ENCODE measurements around the gene PABPN1L.

PABPN1L gene

DNA sequence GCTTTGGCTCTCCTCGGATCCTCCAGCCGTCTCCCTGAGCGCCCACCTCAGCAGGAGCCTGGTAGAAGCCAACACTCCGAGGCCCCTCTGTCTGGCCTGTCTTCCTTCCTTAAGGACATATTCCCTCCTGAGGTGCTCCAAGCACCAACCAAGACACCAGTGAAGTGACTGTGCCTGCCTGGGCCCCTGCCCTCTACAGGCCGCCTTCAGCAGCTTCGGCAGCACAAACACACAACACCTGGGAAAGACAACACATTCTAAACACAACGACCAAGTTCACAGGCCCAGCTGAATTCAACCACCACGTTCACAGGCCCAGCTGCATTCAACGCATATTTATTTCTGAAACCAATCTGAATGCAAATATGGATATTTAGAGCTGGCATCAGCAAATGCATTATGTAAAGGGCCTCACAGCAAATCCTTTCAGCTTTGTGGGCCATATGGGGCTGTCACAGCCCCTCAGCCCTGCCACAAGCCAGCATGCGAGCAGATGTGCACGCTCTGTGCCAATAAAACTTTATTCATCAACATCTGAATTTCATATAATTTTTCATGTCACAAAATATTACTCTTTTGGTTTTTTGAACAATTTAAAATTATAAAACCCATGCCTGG, 21.9 kb downstream of the PABPN1L start:
- DNase-seq = no peak

DNA sequence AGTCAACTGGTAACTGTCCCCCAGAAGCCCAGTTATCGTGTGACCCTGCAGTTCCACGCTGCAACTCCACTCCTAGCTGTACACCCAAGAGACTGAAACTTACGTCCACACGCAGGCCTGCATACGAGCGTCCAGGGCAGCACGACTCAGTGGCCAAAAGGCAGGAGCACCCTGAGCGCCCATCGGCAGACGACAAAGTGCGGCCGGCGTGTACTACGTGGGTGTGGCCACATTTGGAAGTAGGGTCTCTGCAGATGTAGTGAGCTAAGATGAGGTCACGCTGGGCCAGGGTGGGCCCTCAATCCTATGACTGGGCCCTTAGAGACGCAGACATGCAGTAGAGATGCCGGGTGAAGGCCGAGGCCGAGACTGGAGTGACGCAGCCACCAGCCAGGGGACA, 23.2 kb downstream of the PABPN1L start:
- no peak for DNase-seq

DNA sequence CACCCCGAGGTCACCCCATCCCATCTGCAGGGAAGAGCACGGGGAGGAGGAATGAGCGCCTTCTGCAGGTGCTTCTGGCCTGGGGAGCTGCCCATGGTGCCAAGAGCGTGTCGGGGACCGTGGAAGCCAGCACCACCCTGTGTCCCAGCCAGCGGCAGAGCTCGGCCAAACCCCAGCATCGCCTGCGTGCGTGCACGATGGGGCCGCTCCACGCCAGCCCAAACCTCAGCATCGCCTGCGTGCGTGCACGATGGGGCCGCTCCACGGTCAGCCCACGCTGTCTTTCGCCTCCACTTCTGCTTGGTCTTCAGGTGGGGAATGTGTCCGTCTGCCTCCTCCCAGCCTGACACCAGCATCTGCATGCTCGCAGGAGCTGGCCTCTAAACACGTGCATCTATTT, 23.7 kb downstream of the PABPN1L start:
- DNase-seq = no peak

DNA sequence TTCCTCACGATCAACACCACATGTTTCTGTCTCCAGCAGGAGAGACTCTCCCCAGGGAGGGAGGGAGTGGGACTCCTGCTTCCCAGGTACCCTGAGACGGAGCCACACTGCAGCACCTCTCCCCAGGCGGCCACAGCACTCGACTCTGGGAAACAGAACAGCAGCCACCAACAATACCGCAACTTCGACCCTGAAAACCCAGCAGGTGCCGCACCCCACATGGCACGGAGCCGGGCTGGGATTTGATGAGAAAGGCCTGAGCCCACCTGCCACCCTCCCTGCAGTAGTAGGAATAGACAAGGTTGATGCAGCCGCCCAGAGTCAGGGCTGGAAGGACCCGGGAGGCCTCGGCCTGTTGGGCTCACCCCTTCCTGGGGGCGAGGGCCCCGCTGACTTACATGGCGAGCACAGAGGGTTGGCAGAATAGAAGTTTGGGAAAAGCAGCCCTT, 24.1 kb downstream of the PABPN1L start:
- no peak for DNase-seq

DNA sequence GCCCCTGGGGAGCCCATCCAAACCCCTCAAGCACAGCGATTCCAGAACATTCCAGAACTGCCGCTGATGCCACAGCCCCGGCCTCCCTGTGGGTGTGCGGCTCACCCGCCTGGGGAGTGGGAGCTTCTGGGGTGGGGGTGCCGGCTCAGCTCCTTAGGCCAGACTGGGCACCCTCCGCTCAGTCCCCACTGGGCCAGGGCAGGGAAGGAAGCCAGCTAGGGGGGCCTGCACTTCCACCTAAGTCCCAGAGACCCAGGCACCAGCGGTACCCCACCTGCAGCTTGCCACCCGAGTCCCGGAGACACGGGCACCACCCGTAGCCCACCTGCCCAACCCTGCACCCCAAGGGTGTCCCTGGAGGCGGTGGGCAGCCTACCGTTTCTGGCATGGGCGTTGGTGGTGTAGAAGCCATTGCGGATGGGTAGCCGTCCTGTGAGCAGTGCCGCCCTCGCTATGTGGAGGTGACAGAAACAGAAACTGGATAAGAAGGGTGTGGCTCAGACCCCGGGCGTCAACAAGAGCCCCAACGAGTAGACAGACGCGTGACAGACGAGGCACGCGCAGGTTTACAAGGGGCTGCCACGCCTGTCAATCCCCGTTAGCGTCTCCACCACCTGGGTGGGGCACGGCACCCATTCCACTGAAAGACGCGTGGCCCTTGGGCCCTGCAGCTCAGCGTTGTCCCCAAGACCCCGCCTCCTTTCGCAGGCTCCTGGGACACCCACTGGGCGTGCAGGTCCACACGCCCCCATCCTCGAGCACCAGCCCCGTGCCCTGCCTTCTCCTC, 24.7 kb downstream of the PABPN1L start:
- no peak for DNase-seq

DNA sequence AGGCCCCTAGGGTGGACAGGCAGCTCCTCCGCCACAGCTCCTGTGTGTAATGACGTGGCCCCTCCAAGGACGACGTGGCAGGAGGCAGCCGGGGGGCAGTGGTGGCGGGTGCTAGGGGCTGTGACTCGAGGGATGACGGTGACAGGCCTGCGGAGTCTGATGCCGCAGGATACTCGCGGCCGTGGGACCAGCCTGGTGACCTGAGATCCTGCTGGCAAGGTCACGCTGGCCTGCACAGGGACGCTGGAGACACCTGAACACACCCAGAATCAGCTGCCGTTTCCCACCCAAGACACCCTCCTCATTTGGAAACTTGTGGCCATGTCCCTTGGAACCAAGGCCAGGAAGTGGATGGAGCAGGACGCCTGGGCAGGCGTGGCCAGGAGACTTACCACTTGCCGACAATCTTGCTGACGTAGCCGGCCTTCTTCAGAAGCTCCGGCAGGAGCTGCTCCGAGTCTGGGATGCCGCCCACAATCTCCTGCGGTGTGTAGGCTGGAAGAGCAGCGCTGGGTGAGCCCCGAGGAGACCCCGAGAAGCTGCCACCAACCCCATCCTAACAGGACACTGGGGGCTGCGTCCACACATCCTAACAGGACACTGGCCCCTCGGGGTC, 25.8 kb downstream of the PABPN1L start:
- DNase-seq = no peak

DNA sequence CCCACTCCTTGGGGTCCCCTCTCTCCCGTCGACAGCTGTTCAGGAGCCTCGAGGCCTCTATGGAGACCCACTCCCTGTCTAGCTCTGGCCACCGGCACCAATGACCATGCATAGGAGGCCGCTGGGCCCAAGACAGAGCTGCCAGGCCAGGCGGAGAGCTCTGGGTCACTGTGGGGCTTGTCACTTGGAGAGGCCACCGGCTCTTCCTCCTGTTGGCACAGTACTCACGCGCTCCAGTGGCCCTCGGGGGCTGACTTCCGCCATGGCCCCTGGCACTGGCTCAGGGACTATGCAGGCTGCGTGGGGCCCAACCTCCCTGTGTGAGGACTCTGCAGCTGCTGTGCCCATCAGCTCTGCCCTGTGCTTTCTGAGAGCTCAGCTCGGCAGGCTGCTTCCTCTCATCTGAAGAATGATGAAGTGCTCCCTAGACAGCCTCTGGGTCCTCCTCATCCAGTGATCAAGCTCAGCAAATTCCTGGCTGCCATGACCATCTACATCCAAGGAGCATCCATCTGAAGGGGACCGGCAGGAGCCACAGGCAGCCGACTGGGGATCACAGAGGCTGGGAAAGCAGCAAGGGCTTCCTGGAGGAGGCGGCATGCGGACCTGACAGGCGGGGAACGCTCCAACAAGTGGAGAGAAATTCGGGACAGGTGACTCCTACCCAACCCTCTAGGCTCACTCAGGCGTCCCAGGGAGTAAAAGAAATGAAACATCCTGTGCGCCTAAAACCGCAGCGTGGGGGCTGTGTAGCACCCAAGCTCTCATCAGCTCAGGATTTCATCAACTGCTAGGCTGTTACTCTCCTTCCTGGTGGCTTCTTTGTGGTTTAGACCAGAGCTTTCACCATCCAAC, 26.5 kb downstream of the PABPN1L start:
- no peak for DNase-seq

DNA sequence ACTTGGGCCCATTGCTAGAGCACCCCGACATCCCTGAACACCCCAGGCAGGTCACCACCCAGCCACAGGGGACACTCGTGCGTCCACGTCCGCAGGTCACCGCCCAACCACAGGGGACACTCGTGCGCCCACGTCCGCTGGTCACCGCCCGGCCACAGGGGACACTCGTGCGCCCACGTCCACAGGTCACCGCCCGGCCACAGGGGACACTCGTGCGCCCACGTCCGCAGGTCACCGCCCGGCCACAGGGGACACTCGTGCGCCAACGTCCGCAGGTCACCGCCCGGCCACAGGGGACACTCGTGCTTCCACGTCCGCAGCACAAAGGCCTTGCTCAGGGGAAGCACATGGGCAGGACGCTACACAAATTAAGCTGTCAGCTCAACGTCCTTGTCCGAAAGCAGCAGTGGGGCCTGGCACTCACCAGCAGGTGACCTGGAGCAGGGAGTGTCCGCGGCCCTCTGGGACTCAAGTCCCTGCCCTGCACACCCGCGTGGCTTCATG, 27.4 kb downstream of the PABPN1L start:
- DNase-seq = no peak

DNA sequence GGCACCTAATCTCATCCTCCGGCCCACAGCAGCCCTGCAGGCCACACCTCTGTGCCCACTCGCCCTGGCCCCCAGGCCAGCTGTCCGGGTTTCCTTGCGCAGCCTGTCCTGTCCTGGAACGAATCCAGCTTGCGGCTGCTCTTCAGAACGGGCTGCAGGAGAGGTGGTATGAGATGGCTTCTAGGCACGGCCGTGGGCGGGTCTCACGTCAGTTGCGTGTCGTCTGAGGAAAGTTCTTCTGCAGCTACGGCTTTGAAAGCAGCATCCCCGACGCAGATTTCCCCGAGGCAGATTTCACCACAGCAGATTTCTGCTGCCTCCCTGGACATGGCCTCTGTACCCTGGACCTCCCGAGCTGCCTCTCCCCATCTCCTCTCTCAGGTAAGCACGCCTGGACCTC, 27.9 kb downstream of the PABPN1L start:
- no peak for DNase-seq

DNA sequence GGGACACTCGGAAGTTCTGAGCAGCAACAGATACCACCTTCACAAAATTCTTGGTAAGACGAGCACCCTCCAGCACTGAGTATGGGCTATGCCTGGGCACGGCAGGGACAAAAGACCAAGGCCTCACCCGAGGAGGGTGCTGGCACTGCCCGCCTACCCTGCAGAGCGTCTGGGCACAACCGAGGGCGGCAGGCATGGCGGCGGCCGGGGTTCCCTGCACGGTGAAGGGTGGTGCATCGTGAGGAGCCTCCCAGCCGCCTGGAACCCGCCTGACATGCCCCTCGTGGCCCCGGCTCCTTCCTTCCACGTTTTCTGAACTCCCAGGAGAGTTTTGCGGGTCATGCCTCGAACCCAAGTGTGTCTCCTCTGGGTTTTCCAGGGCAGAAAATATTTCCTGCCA, 28.7 kb downstream of the PABPN1L start:
- no peak for DNase-seq

DNA sequence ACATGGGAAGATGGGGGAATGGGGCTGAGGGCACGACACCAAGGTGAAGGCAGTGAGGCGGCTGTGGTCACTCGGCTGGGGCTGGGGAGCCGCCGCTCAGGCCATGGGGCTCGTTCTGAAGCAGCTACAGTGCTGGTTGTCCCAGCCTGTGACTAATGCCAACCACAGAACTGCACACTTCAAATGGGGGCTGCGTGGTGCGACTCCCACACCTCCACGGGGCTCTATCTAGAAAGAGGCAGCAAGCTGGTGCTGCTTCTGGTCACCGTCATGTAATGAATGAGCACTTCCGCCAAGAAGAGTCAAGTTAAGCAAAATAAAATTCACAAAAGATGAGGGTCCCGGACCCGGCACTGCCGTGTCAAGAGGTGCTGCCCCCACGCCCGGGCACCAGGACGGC, 29.7 kb downstream of the PABPN1L start:
- no peak for DNase-seq

DNA sequence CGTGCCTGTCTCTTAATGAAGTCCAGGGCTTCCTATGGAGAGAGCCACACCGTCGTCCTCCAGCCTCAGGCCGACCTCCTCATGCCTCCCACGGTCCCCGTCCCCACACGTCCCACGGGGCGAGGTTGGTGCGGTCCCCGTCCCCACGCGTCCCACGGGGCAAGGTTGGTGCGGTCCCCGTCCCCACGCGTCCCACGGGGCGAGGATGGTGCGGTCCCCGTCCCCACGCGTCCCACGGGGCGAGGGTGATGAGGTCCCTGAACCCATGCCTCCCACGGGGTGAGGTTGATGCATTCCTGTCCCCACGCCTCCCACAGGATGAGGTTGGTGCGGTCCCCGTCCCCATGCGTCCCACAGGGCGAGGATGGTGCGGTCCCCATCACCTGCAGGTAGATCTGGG, 30.6 kb downstream of the PABPN1L start:
- no peak for DNase-seq

DNA sequence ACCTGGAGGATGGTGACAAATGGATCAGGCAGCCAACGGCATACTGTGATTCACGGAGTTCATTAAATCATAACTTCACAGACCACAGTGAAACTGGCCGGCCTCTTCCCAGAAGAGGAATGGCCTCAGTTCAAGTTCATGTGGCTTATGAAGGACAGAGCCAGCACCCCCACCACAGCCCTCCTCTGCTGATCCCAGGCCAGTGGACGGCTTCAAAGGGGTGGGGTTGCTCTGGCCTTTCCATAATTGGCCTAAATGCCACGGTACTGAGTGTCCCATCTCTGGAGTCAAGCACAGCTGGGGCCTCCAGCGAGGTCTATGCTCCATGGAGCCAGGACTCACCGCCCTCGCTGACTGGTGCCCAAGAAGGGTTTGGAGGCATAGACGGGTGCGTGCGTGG, 31.1 kb downstream of the PABPN1L start:
- no peak for DNase-seq

DNA sequence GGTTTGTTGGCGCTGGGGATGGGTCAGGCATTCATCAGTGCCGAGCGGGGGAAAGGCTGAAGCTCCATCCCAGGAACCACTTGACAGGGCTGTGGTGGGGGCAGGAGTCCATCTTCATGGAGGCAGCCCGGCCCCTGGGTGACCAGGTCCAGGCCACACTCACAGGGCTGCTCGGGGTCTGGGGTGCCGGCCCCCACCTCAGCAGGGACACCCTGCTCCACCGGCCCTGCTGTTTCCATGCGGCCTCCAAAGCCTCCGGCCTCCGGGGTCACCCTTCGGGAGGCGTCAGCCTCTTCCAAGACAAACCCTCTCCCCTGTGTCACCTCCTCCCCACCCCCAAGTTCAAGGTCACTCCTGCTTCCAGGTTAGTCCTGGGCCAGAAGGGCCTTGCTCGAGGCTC, 31.8 kb downstream of the PABPN1L start:
- no peak for DNase-seq

DNA sequence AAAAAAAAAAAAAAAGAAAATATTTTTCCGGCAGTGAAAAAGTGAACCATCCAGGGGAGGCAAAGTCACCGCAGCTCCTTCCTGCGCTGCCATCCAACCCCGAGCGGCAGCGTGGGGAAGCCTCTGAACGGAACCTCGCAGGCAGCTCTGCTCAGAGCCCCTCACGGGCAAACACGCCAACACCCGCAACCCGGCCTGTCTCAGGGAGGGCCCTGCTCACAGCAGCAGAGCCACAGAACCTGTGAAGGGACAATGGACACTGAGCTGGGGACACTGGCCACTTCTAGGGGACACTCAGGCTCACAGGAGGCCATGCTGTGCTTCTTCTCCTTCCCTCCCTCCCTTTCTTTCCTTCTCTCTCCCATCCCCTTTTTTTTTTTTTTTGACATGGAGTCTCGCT, 33.4 kb downstream of the PABPN1L start:
- no peak for DNase-seq

DNA sequence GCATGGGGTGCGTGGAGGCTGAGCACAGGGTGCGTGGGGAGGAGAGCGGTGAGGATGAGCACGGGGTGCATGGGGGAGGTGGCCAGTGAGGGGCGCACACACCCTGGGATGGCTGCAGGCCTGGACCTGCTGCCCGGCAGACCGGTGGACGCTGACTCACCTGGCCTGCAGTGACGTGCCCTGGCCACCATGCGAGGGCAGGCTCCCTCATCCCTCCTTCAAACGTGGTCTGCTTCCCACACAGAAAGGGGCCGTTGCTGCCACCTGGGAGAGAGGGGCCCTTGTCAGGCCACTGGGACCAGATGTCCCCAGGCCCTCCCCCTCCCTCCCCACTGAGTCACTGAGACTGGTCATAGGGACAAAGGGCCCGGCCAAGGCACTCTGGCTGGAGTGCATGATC, 34.6 kb downstream of the PABPN1L start:
- DNase-seq = no peak

DNA sequence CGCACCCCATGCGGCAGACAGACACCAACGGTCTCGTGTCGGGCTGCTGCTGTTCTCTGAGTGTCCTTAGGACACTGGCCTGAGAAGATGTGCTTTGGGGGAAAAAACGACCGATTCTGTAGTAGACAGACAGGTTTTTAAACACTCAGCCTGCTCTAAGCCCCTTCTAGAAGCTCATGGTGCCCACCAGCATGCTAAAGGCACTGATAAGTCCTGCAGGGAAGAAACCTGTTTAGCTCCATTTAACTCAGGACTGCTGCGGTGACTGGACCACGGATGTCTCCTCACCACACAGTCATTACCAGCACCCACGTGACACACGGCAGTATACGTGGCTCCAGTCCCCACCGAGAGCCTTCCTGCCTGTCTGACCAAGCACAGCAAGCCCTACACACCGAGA, 35.7 kb downstream of the PABPN1L start:
- DNase-seq = no peak

DNA sequence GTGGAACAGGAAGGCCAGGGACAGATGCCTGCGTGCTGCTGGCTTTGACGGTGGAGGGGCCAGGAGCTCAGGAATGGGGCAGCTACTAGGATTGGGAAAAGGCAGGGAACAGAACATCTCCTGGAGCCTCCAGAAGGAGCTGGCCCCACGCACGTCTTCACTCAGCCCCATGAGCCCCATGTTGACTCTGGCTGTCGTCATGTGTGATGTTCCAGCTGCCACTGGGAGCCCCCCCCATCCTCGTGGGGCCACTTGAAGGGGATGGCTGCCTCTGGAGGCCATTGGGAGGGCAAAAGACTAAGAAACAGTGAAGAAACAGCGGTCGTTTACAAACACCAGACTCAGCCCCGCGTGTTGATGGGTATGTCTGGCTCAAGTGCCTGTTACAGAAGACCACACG, 36.2 kb downstream of the PABPN1L start:
- DNase-seq = no peak

DNA sequence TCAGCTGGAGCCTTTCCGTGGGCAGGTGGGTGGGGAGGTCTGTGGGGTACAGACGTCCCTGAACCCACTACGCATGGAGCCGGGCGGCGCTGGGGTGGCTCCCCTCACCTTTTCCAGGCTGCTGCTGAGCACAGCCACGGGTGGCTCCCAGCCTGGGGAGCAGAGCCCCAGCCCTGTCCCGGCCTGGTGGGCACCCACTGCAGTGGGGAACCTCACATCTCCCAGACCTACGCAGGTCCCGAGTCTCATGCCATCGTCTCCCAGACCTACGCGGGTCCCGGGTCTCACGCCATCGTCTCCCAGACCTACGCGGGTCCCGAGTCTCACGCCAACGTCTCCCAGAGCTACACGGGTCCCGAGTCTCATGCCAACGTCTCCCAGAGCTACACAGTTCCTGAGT, 37.7 kb downstream of the PABPN1L start:
- no peak for DNase-seq

DNA sequence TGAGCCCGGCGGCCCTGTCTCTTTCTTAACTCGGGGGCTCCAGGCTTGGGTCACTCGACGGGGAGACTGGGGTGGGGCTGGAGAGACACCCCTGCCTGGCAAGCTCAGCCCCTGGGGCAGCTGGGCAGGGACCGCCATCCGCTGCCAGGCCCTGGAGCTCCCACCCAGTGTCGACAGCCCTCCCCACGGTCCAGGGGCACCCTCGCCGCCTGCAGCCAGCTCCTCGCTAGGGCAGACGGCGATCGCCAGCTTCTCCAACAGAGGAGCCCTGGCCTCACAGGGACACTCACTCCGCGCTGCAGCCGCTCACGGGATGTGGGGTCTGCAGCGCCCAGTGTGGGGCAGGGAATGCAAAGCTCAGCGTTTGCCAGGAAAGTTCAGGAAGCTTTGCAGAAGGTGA, 38.7 kb downstream of the PABPN1L start:
- DNase-seq = no peak

DNA sequence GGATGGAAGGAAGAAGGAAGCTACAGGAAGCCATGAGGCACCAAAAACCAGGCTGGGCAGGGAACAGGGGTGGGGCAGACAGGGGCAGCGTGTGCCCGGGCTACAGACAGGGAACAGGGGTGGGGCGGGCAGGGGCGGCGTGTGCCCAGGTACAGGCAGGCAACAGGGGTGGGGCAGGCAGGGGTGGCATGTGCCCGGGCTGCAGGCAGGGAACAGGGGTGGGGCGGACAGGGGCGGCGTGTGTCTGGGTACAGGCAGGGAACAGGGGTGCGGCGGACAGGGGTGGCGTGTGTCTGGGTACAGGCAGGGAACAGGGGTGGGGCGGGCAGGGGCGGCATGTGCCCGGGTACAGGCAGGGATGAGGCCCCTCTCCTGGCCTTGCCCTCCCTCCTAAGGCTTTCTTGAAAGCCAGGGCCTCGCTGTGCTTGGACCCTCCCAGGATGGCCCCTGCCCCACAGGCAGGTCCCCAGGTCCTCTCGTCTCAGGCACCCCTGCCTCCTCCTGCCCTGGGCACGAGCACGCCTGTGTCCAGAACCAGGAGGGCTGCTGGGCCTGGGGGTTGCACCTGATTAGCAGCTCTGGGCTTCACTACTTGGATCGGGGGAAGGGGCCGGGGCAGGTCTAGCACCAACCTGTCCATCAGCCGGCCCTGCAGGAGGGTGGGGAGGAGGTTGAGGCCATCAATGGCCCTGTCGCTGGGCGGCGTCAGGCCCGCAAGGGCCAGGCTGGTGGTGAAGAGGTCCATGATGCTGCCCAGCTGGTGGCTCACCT, 40.2 kb downstream of the PABPN1L start:
- DNase-seq = no peak

DNA sequence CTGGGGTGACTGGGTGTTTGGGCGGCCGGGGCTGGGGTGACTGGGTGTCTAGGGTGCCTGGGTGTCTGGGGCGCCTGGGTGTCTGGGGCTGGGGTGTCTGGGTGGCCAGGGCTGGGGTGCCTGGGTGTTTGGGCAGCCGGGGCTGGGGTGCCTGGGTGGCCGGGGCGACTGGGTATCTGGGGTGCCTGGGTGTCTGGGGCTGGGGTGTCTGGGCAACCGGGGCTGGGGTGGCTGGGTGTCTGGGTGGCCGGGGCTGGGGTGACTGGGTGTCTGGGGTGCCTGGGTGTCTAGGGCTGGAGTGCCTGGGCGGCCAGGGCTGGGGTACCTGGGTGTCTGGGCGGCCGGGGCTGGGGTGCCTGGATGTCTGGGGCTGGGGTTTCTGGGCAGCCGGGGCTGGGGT, 41.3 kb downstream of the PABPN1L start:
- no peak for DNase-seq

All from activated effector memory CD4-positive, alpha-beta T cell treated with anti-CD3 and anti-CD28 coated beads, Interleukin-2, amount 50 U/mL, for 16 hours (primary cell).